Germinal center (tissue), 1 donor: Measurements from ENCODE around the gene PDZRN4.
"Not testable (repeated sequence)": the region's sequence is repeated elsewhere in the genome, so short reads cannot be mapped to it uniquely, and the experiment has no call there.

Source experiments
- DNase-seq: peaks from one replicate; pipeline ENCODE4 v3.0.0; 2012; ENCODE audit warnings: mixed read lengths, low spot score

Gene PDZRN4

GRCh38 chr12:41217727-41218126 lies 29.6 kb downstream of the PDZRN4 start:
- no peak for DNase-seq

GRCh38 chr12:41220931-41221330 lies 32.8 kb downstream of the PDZRN4 start:
- no peak for DNase-seq

GRCh38 chr12:41221491-41221890 lies 33.4 kb downstream of the PDZRN4 start:
- DNase-seq, result no peak

GRCh38 chr12:41223600-41223999 lies 35.5 kb downstream of the PDZRN4 start:
- DNase-seq, result no peak

- no peak for DNase-seq
Measured at GRCh38 chr12:41224066-41224465, 35.9 kb downstream of the PDZRN4 start.

- no peak for DNase-seq
Measured at GRCh38 chr12:41225179-41225578, 37.1 kb downstream of the PDZRN4 start.

GRCh38 chr12:41228066-41228820 lies 40.1 kb downstream of the PDZRN4 start:
- DNase-seq, result no peak

GRCh38 chr12:41230756-41231155 lies 42.6 kb downstream of the PDZRN4 start:
- DNase-seq, result no peak

- no peak for DNase-seq
Measured at GRCh38 chr12:41234692-41235091, 46.6 kb downstream of the PDZRN4 start.

GRCh38 chr12:41242603-41243002 lies 54.5 kb downstream of the PDZRN4 start:
- DNase-seq, result no peak

- DNase-seq, result no peak
Measured at GRCh38 chr12:41248391-41248790, 60.3 kb downstream of the PDZRN4 start.

GRCh38 chr12:41250748-41251147 lies 62.6 kb downstream of the PDZRN4 start:
- no peak for DNase-seq

GRCh38 chr12:41254004-41254914 lies 66.1 kb downstream of the PDZRN4 start:
- no peak for DNase-seq

GRCh38 chr12:41263196-41263595 lies 75.1 kb downstream of the PDZRN4 start:
- not testable (repeated sequence) for DNase-seq

GRCh38 chr12:41264281-41264680 lies 76.2 kb downstream of the PDZRN4 start:
- no peak for DNase-seq

GRCh38 chr12:41269056-41269455 lies 80.9 kb downstream of the PDZRN4 start:
- no peak for DNase-seq

- no peak for DNase-seq
Measured at GRCh38 chr12:41271489-41271888, 83.4 kb downstream of the PDZRN4 start.

- no peak for DNase-seq
Measured at GRCh38 chr12:41274643-41275042, 86.5 kb downstream of the PDZRN4 start.

- peak; percentile 17 for DNase-seq
Measured at GRCh38 chr12:41277100-41277945, 89.2 kb downstream of the PDZRN4 start.

GRCh38 chr12:41277946-41278267 lies 89.8 kb downstream of the PDZRN4 start:
- DNase-seq, result no peak

- not testable (repeated sequence) for DNase-seq
Measured at GRCh38 chr12:41280341-41281095, 92.4 kb downstream of the PDZRN4 start.

GRCh38 chr12:41285470-41285869 lies 97.3 kb downstream of the PDZRN4 start:
- DNase-seq, result not testable (repeated sequence)
